ENCODE data around the gene ASXL1. TPM values are rescaled to one million over a fixed set of nuclear protein-coding genes. Genes with fewer than 3 reads are reported as not detected.

ASXL1 gene
- total and polyA plus RNA-seq, 9 of the 15 experiments (the other 6 are each of a cell fraction or from before 2014, with no cell fraction given), result 6.5 to 65.3 (median 32.3) TPM

GRCh38 chr20:32315399-32315798, 42.7 kb upstream of the ASXL1 start:
- Histone ChIP-seq H4K20me1 (replicated peaks; ENCODE audit: control insufficient read depth, insufficient read depth, low read length) (no peaks in the 10 kb centered on the region), H3K36me3 (ENCODE audit: control insufficient read depth, insufficient read depth, low read length) (peaks cover 20% of the 10 kb centered on the region; the same call in 2 of the 3 replicates), H3K9ac (ENCODE audit: insufficient read depth in 1 of 2, low read depth in 2 of 2, low read length in 2 of 2) (no peak overlapping the region), H3K79me2 (ENCODE audit: control insufficient read depth, insufficient read depth, low read length) (no peaks in the 10 kb centered on the region), H2AFZ (ENCODE audit: low read depth, low read length) (no peak overlapping the region), H3K4me2 (ENCODE audit: insufficient read depth, low read length) (no peak overlapping the region), H3K27me3 (ENCODE audit: control insufficient read depth in 2 of 2, insufficient read depth in 2 of 2, low read length in 2 of 2) (no peaks in the 10 kb centered on the region), H3K9me3 (replicated peaks; ENCODE audit: control insufficient read depth, insufficient read depth, low read depth, low read length) (no peaks in the 10 kb centered on the region), H3K27ac (ENCODE audit: extremely low read depth, low read depth, low read length) (no peak overlapping the region), H3K4me1 (replicated peaks in 1 of 2; ENCODE audit: control insufficient read depth in 2 of 2, insufficient read depth in 2 of 2, low read length in 2 of 2) (peaks cover 0 to 4% of the 10 kb centered on the region in 2 experiments; a peak in 2 of 5 replicates), H3K9me1 (ENCODE audit: control insufficient read depth, insufficient read depth, low read length) (no peaks in the 10 kb centered on the region), H3K4me3 (no peak overlapping the region)
- WGBS (ENCODE audit: insufficient coverage, low coverage, missing lambda C conversion rate), result 93% methylated on average over 3 of the region's 3 CpGs
- intact Hi-C loops (cut with micrococcal nuclease), result no loop called here
- no TSS peak for BruUV-seq (replicated peaks)
- no peak for FAIRE-seq
- ChIA-PET CTCF (ENCODE audit: low intra/inter-chr PET ratio) (no interaction called here), POLR2A (interaction anchor here (1.1 kb wide), 1 partner anchor 136 kb away, joined by 4 read pairs; no protein-coding TSS in a partner anchor)
- DNase-seq (ENCODE audit: extremely low read depth in 1 of 4, low spot score in 3 of 4), result no peak
- no peak for ATAC-seq
- in situ Hi-C loops (cut with MboI), result no loop called here
- TF ChIP-seq CEBPG (CRISPR knock-in tag; IDR thresholded peaks at IDR 0.05), result no peak
- no peak for TF ChIP-seq CEBPG (tag; conservative IDR thresholded peaks at IDR 0.05 in 1 of 2, IDR thresholded peaks at IDR 0.05 in 1 of 2)
- TF ChIP-seq, protein P1, sequence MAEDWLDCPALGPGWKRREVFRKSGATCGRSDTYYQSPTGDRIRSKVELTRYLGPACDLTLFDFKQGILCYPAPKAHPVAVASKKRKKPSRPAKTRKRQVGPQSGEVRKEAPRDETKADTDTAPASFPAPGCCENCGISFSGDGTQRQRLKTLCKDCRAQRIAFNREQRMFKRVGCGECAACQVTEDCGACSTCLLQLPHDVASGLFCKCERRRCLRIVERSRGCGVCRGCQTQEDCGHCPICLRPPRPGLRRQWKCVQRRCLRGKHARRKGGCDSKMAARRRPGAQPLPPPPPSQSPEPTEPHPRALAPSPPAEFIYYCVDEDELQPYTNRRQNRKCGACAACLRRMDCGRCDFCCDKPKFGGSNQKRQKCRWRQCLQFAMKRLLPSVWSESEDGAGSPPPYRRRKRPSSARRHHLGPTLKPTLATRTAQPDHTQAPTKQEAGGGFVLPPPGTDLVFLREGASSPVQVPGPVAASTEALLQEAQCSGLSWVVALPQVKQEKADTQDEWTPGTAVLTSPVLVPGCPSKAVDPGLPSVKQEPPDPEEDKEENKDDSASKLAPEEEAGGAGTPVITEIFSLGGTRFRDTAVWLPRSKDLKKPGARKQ (CRISPR knock-in tag; IDR thresholded peaks at IDR 0.05), result no peak
- TF ChIP-seq XRCC3 (IDR thresholded peaks at IDR 0.05), result no peak
- TF ChIP-seq, protein P2, sequence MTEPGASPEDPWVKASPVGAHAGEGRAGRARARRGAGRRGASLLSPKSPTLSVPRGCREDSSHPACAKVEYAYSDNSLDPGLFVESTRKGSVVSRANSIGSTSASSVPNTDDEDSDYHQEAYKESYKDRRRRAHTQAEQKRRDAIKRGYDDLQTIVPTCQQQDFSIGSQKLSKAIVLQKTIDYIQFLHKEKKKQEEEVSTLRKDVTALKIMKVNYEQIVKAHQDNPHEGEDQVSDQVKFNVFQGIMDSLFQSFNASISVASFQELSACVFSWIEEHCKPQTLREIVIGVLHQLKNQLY (CRISPR knock-in tag; conservative IDR thresholded peaks at IDR 0.05), result no peak
- TF ChIP-seq TFAM (CRISPR knock-in tag; conservative IDR thresholded peaks at IDR 0.05), result no peak
- TF ChIP-seq CBX5 (IDR thresholded peaks at IDR 0.05; ENCODE audit: borderline replicate concordance, low read depth), result no peak
- no peak for TF ChIP-seq ZHX1 (conservative IDR thresholded peaks at IDR 0.05; ENCODE audit: low read length)
- no peak for TF ChIP-seq ZBTB49 (CRISPR knock-in tag; IDR thresholded peaks at IDR 0.05; ENCODE audit: borderline replicate concordance)
- no peak for TF ChIP-seq ESRRB (CRISPR knock-in tag; IDR thresholded peaks at IDR 0.05; ENCODE audit: borderline replicate concordance)
- TF ChIP-seq ZNF23 (CRISPR knock-in tag; IDR thresholded peaks at IDR 0.05), result no peak
- TF ChIP-seq SREBF2 (CRISPR knock-in tag; IDR thresholded peaks at IDR 0.05), result no peak
- TF ChIP-seq, protein P3, sequence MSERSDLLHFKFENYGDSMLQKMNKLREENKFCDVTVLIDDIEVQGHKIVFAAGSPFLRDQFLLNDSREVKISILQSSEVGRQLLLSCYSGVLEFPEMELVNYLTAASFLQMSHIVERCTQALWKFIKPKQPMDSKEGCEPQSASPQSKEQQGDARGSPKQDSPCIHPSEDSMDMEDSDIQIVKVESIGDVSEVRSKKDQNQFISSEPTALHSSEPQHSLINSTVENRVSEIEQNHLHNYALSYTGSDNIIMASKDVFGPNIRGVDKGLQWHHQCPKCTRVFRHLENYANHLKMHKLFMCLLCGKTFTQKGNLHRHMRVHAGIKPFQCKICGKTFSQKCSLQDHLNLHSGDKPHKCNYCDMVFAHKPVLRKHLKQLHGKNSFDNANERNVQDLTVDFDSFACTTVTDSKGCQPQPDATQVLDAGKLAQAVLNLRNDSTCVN (CRISPR knock-in tag; IDR thresholded peaks at IDR 0.05), result no peak
- no peak for TF ChIP-seq NUFIP1 (IDR thresholded peaks at IDR 0.05; ENCODE audit: partially characterized antibody)
- TF ChIP-seq ZNF41 (CRISPR knock-in tag; conservative IDR thresholded peaks at IDR 0.05), result no peak
